ENCODE measurements around the gene GPR137.

DNA sequence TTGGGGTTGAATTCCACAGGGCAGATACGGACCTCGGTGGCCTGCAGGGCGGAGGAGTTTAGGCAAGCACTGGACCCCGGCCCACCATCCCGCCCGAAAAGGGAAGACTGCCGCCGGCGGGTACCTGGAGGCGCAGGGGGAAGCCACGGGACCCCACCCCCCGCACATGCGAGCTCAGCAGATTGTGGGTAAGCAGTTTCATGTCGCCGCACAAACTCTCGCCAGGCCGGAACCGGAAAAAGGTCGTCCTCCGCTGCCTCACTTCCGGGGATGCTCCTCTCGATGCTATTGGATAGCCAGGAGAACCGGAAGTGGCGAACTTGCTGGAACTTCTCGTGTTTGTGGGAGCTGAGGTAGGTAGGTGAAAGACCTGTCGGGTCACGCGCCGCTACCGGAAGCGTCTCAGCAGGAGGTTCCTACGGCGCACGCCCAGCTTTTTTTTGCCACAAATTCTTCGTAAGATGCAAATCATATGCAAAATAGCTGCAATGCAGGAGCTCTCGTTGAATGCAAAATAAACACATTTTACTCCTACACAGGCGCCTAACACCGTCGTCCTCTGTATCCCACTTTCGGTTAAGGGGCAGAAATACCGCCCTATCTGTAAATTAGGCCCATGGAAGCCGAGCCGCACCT lies 31.8 kb downstream of the GPR137 start, which contains the start of gene TRMT112:
- peak; percentile 94 for TF ChIP-seq MAX (IDR thresholded peaks at IDR 0.05)
- TF ChIP-seq, protein P1, sequence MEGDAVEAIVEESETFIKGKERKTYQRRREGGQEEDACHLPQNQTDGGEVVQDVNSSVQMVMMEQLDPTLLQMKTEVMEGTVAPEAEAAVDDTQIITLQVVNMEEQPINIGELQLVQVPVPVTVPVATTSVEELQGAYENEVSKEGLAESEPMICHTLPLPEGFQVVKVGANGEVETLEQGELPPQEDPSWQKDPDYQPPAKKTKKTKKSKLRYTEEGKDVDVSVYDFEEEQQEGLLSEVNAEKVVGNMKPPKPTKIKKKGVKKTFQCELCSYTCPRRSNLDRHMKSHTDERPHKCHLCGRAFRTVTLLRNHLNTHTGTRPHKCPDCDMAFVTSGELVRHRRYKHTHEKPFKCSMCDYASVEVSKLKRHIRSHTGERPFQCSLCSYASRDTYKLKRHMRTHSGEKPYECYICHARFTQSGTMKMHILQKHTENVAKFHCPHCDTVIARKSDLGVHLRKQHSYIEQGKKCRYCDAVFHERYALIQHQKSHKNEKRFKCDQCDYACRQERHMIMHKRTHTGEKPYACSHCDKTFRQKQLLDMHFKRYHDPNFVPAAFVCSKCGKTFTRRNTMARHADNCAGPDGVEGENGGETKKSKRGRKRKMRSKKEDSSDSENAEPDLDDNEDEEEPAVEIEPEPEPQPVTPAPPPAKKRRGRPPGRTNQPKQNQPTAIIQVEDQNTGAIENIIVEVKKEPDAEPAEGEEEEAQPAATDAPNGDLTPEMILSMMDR (IDR thresholded peaks at IDR 0.05; ENCODE audit: low read depth, low read length, missing input control) = no peak
